OCI-LY1 (cell line): ENCODE measurements around the gene PMS2.

Experiments
- H2AFZ ChIP-seq: fragments of 200-600 bp; sonication (generic), shearing (Covaris generic); 2 replicates; pipeline ENCODE4 v1.6.0; 2014; ENCODE audit warnings: antibody characterized with exemption, mild to moderate bottlenecking, low read length
- H3F3A ChIP-seq: fragments of 200-600 bp; sonication (generic), shearing (Covaris generic); 2 replicates; pipeline ENCODE4 v1.6.0; 2014; ENCODE audit warnings: mild to moderate bottlenecking, antibody characterized with exemption, low read length, moderate library complexity; ENCODE audit not compliant: insufficient read depth
- H3K27ac ChIP-seq: fragments of 200-600 bp; sonication (generic); 2 replicates; pipeline ENCODE4 v1.5.1; 2014; ENCODE audit warnings: low read length, mixed run types, mild to moderate bottlenecking, low read depth; ENCODE audit not compliant: poor library complexity, severe bottlenecking
- H3K27me3 ChIP-seq: fragments of 200-600 bp; sonication (generic); 2 replicates; pipeline ENCODE4 v1.6.0; 2014; ENCODE audit warnings: antibody characterized with exemption, mild to moderate bottlenecking, low read length, moderate library complexity; ENCODE audit not compliant: insufficient read depth
- H3K36me3 ChIP-seq: fragments of 200-600 bp; sonication (generic); 2 replicates; pipeline ENCODE4 v1.6.1; 2014; ENCODE audit warnings: mild to moderate bottlenecking, antibody characterized with exemption, low read length, moderate library complexity, mixed read lengths; ENCODE audit not compliant: insufficient read depth
- H3K4me1 ChIP-seq: fragments of 200-600 bp; sonication (generic); 2 replicates; pipeline ENCODE4 v1.5.1; 2014; ENCODE audit warnings: mild to moderate bottlenecking, low read length, moderate library complexity; ENCODE audit not compliant: insufficient read depth, severe bottlenecking
- H3K4me2 ChIP-seq: fragments of 200-600 bp; sonication (generic), shearing (Covaris generic); 2 replicates; pipeline ENCODE4 v1.6.1; 2014; ENCODE audit warnings: low read length
- H3K4me3 ChIP-seq: fragments of 200-600 bp; sonication (generic); 2 replicates; pipeline ENCODE4 v1.5.1; 2014; ENCODE audit warnings: low read length, low read depth, mild to moderate bottlenecking, mixed read lengths; ENCODE audit not compliant: poor library complexity, severe bottlenecking
- H3K79me2 ChIP-seq: fragments of 200-600 bp; shearing (Covaris generic); 2 replicates; pipeline ENCODE4 v1.6.1; 2016; ENCODE audit warnings: mixed run types, low read length, mixed read lengths; ENCODE audit not compliant: insufficient read depth
- H3K9ac ChIP-seq: fragments of 200-600 bp; sonication (generic), shearing (Covaris generic); 2 replicates; pipeline ENCODE4 v1.6.1; 2014; ENCODE audit warnings: mild to moderate bottlenecking, low read length, mixed read lengths
- H3K9me2 ChIP-seq: fragments of 200-600 bp; sonication (generic), shearing (Covaris generic); 2 replicates; pipeline ENCODE4 v1.6.1; 2014; ENCODE audit warnings: low read depth, mild to moderate bottlenecking, low read length, mixed read lengths
- H3K9me3 ChIP-seq: fragments of 200-600 bp; shearing (Covaris generic); 2 replicates; pipeline ENCODE4 v1.6.1; 2014; ENCODE audit warnings: low read length, mixed read lengths
- H4K20me1 ChIP-seq: fragments of 200-600 bp; sonication (generic), shearing (Covaris generic); 2 replicates; pipeline ENCODE4 v1.6.0; 2016; ENCODE audit warnings: mild to moderate bottlenecking, low read length; ENCODE audit not compliant: insufficient read depth
- CTCF ChIP-seq: fragments of 200-600 bp; sonication (generic), shearing (Covaris generic); IDR thresholded peaks from 2 replicates; pipeline ENCODE4 v1.5.1; 2017; ENCODE audit warnings: mild to moderate bottlenecking, antibody characterized with exemption, low read length, moderate library complexity, mixed read lengths
- EZH2 ChIP-seq: fragments of 200-600 bp; sonication (generic), shearing (Covaris generic); IDR thresholded peaks from 2 replicates; pipeline ENCODE4 v1.8.0; 2017; ENCODE audit warnings: borderline replicate concordance, mixed run types, mild to moderate bottlenecking, antibody characterized with exemption, low read length, moderate library complexity, mixed read lengths

The PMS2 gene

DNA sequence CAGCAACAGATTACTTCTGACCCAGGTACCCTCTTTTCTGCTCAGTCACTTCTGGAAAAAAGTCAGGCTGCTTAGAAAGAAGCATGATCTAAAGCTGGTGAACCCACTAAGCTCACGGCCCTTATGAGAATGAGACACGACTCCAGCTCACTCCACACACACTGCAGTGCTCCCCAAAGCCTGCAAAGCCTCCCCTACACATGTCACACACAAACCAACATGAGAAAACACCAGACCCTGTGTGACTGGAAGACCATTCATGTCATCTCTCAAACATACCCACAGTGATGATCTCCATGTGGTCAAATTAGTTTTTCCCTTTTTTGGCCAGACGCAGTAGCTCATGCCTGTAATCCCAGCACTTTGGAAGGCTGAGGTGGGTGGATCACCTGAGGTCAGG lies 22.7 kb upstream of the PMS2 start:
- Histone ChIP-seq H3K79me2 (no peaks in the 10 kb centered on the region), H3K9me3 (no peaks in the 10 kb centered on the region), H3K27me3 (no peaks in the 10 kb centered on the region), H2AFZ (no peak overlapping the region), H3K27ac (no peak overlapping the region), H3K9me2 (no peaks in the 10 kb centered on the region), H3K4me1 (peaks cover 5% of the 10 kb centered on the region), H3K36me3 (peaks cover 92% of the 10 kb centered on the region), H3K4me3 (no peak overlapping the region), H3K4me2 (no peak overlapping the region), H3K9ac (no peak overlapping the region), H4K20me1 (no peaks in the 10 kb centered on the region), H3F3A (no peaks in the 10 kb centered on the region)
- no peak for TF ChIP-seq CTCF
- no peak for TF ChIP-seq EZH2

- H3K4me3 ChIP-seq = no peak within 1 kb of the TSS
- no peak within 1 kb of the TSS for H3K4me2 ChIP-seq
- H3K9ac ChIP-seq = no peak within 1 kb of the TSS
- H3K79me2 ChIP-seq = no peaks in the 10 kb centered on the region
- no peaks in the 10 kb centered on the region for H4K20me1 ChIP-seq
- H3K27ac ChIP-seq = no peak within 1 kb of the TSS
- peaks cover 5% of the 10 kb centered on the region for H3K4me1 ChIP-seq
- H3K27me3 ChIP-seq = no peaks in the 10 kb centered on the region
- peaks cover 92% of the 10 kb centered on the region for H3K36me3 ChIP-seq
- no peak within 1 kb of the TSS for H2AFZ ChIP-seq
- no peaks in the 10 kb centered on the region for H3K9me2 ChIP-seq
- H3F3A ChIP-seq = no peaks in the 10 kb centered on the region
- H3K9me3 ChIP-seq = no peaks in the 10 kb centered on the region
- no peak for TF ChIP-seq CTCF
- TF ChIP-seq EZH2 = no peak
Observed at GRCh38 chr7:6030988-6031387, 22.1 kb upstream of the PMS2 start, which contains the start of gene ANKRD61. TSS of gene ANKRD61 (plus strand) at chr7:6031376. CDS start at chr7:6031376, 0 bp downstream.

DNA sequence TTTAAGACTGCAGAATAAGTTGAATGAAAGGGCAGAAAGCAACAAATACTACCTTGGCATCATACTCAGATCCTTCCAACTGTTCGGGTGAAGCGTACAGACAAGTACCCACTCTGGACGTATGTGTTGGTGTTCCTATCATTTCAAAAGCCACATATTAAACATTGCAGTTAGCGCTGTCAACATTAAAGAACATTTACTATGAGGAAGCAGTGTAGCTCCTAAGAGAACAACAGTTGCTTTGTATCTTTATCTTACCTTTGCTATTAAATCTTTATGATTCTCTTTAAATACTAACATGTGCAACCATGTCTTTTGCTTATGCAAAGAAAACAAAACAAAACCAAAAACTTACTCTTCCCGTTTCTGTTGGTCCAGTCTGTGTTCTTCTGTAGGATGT lies 19.7 kb upstream of the PMS2 start:
- H2AFZ ChIP-seq = no peak overlapping the region
- 0 out of 2 replicates have a peak, but pooled peaks cover 2% of the 10 kb centered on the region for H3F3A ChIP-seq
- no peaks in the 10 kb centered on the region for H3K9me3 ChIP-seq
- no peak overlapping the region for H3K27ac ChIP-seq
- H3K79me2 ChIP-seq = no peaks in the 10 kb centered on the region
- H3K4me1 ChIP-seq = peaks cover 5% of the 10 kb centered on the region
- H3K4me3 ChIP-seq = no peak overlapping the region
- H4K20me1 ChIP-seq = no peaks in the 10 kb centered on the region
- H3K9ac ChIP-seq = no peak overlapping the region
- no peaks in the 10 kb centered on the region for H3K9me2 ChIP-seq
- no peaks in the 10 kb centered on the region for H3K27me3 ChIP-seq
- H3K36me3 ChIP-seq = peaks cover 94% of the 10 kb centered on the region
- no peak for TF ChIP-seq CTCF
- TF ChIP-seq EZH2 = no peak
- no peak overlapping the region for H3K4me2 ChIP-seq
